Hepatocyte (in vitro differentiated cells): ENCODE measurements around the gene NDUFB3. TPM values are rescaled to one million over a fixed set of nuclear protein-coding genes. Genes with fewer than 3 reads are reported as not detected.
A peak's percentile ranks its signal among the peaks of the same experiment; 100 is the strongest.
"Not testable (repeated sequence)": the region's sequence is repeated elsewhere in the genome, so short reads cannot be mapped to it uniquely, and the experiment has no call there.

Experiments
- DNase-seq: peaks from one replicate; pipeline ENCODE4 v3.0.0-alpha.2; 2016; ENCODE audit warnings: low spot score
- H2AFZ ChIP-seq: fragments of 200-600 bp; sonication (generic); 2 replicates; pipeline ENCODE4 v1.6.0; 2016; ENCODE audit warnings: antibody characterized with exemption, mild to moderate bottlenecking
- H3K27ac ChIP-seq: fragments of 200-600 bp; sonication (generic); 2 replicates; pipeline ENCODE4 v1.5.1; 2016; ENCODE audit warnings: mild to moderate bottlenecking
- H3K27me3 ChIP-seq: fragments of 200-600 bp; sonication (generic); 2 replicates; pipeline ENCODE4 v1.6.1; 2016
- H3K36me3 ChIP-seq: fragments of 200-600 bp; sonication (generic); replicated peaks from 2 replicates; pipeline ENCODE4 v1.5.1; 2016; ENCODE audit warnings: low read depth; ENCODE audit not compliant: insufficient read depth
- H3K4me1 ChIP-seq: fragments of 200-600 bp; sonication (generic); 2 replicates; pipeline ENCODE4 v1.5.1; 2016; ENCODE audit warnings: mild to moderate bottlenecking, moderate library complexity; ENCODE audit not compliant: insufficient read depth
- H3K4me2 ChIP-seq: fragments of 200-600 bp; sonication (generic); 2 replicates; pipeline ENCODE4 v1.6.0; 2016
- H3K4me3 ChIP-seq: fragments of 200-600 bp; sonication (generic); 2 replicates; pipeline ENCODE4 v1.5.1; 2016; ENCODE audit warnings: mild to moderate bottlenecking
- H3K79me2 ChIP-seq: fragments of 200-600 bp; sonication (generic); 2 replicates; pipeline ENCODE4 v1.6.0; 2017; ENCODE audit warnings: mild to moderate bottlenecking
- H3K9me2 ChIP-seq: fragments of 200-600 bp; sonication (generic); replicated peaks from 2 replicates; pipeline ENCODE4 v1.6.0; 2017; ENCODE audit warnings: mild to moderate bottlenecking; ENCODE audit not compliant: insufficient read depth
- H3K9me3 ChIP-seq: fragments of 200-600 bp; sonication (generic); 2 replicates; pipeline ENCODE4 v1.5.1; 2016; ENCODE audit warnings: low read depth, mild to moderate bottlenecking
- H4K20me1 ChIP-seq: fragments of 200-600 bp; sonication (generic); 2 replicates; pipeline ENCODE4 v1.6.0; 2016; ENCODE audit warnings: mild to moderate bottlenecking; ENCODE audit not compliant: insufficient read depth, poor library complexity, severe bottlenecking
- EZH2 ChIP-seq: fragments of 200-600 bp; sonication (generic); IDR thresholded peaks from 2 replicates; pipeline ENCODE4 v1.6.1; 2016; ENCODE audit warnings: antibody characterized with exemption, mild to moderate bottlenecking, borderline replicate concordance
- EZH2phosphoT487 ChIP-seq: fragments of 200-600 bp; sonication (generic); IDR thresholded peaks from one replicate; pipeline ENCODE4 v1.6.1; 2018; ENCODE audit warnings: antibody characterized with exemption, mild to moderate bottlenecking, low read depth, moderate library complexity; ENCODE audit not compliant: unreplicated experiment, severe bottlenecking
- WGBS: methylation state at CpG from one replicate; pipeline ENCODE4 v1.1.6; 2016; ENCODE audit warnings: low lambda C conversion rate; ENCODE audit errors: missing lambda C conversion rate; 5-methylcytosine and 5-hydroxymethylcytosine counted together
- polyA plus RNA-seq: library from polyadenylated mRNA; unstranded; fragments of >200 nt; fragmentation: Nextera tagmentation; extraction: Ambion mirVana; gene quantifications from 2 replicates; pipeline ENCODE4 v1.2.1, GENCODE V29; 2016
- total RNA-seq: library from RNA; depleted of rRNA; stranded (reverse); fragments of >200 nt; gene quantifications from 2 replicates; pipeline ENCODE4 v1.2.3, GENCODE V29; 2014
- TF ChIP-seq, protein P1 (sequence below): fragments of 200-600 bp; sonication (generic); IDR thresholded peaks from 2 replicates; pipeline ENCODE4 v1.5.1; 2016; ENCODE audit warnings: antibody characterized with exemption, mild to moderate bottlenecking; ENCODE audit not compliant: poor library complexity

The NDUFB3 gene
- total RNA-seq: 83.0 and 96.2 TPM in 2 replicates
- polyA plus RNA-seq: 229 and 230 TPM in 2 replicates

GRCh38 chr2:201071479-201072200 lies at the start of gene NDUFB3, which contains the start of gene HYCC2:
TSS of gene NDUFB3 (plus strand) at chr2:201072001. CDS start at chr2:201078883, 6,882 bp downstream.
TSS of gene HYCC2 (minus strand) at chr2:201071671. CDS start at chr2:201024009, 47,662 bp downstream.
- no peaks in the 10 kb centered on the region for H3K36me3 ChIP-seq
- no peaks in the 10 kb centered on the region for H3K9me2 ChIP-seq
- no peaks in the 10 kb centered on the region for H3K27me3 ChIP-seq
- no peaks in the 10 kb centered on the region for H3K9me3 ChIP-seq
- no peak for TF ChIP-seq EZH2
- TF ChIP-seq, protein P1, sequence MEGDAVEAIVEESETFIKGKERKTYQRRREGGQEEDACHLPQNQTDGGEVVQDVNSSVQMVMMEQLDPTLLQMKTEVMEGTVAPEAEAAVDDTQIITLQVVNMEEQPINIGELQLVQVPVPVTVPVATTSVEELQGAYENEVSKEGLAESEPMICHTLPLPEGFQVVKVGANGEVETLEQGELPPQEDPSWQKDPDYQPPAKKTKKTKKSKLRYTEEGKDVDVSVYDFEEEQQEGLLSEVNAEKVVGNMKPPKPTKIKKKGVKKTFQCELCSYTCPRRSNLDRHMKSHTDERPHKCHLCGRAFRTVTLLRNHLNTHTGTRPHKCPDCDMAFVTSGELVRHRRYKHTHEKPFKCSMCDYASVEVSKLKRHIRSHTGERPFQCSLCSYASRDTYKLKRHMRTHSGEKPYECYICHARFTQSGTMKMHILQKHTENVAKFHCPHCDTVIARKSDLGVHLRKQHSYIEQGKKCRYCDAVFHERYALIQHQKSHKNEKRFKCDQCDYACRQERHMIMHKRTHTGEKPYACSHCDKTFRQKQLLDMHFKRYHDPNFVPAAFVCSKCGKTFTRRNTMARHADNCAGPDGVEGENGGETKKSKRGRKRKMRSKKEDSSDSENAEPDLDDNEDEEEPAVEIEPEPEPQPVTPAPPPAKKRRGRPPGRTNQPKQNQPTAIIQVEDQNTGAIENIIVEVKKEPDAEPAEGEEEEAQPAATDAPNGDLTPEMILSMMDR: peak; percentile 22
- peak; percentile 95 for DNase-seq
- peak within 1 kb of the TSS; percentile 82 for H3K4me2 ChIP-seq
- peaks cover 4% of the 10 kb centered on the region for H4K20me1 ChIP-seq
- H3K27ac ChIP-seq: peak within 1 kb of the TSS; percentile 91
- WGBS: 2% methylated on average over 33 of the region's 34 CpGs
- H3K4me1 ChIP-seq: peaks cover 21% of the 10 kb centered on the region
- peaks cover 75% of the 10 kb centered on the region for H3K79me2 ChIP-seq
- H3K4me3 ChIP-seq: peak within 1 kb of the TSS; percentile 50
- peak within 1 kb of the TSS; percentile 79 for H2AFZ ChIP-seq

GRCh38 chr2:201024518-201024917 lies 47.3 kb upstream of the NDUFB3 start:
- no peaks in the 10 kb centered on the region for H3K4me1 ChIP-seq
- TF ChIP-seq EZH2phosphoT487 (no peak), EZH2 (no peak)
- TF ChIP-seq, protein P1: no peak
- no peak overlapping the region for H3K27ac ChIP-seq
- no peaks in the 10 kb centered on the region for H3K9me2 ChIP-seq
- H3K4me3 ChIP-seq: no peak overlapping the region
- DNase-seq: no peak
- H3K27me3 ChIP-seq: no peaks in the 10 kb centered on the region
- no peak overlapping the region for H3K4me2 ChIP-seq
- H2AFZ ChIP-seq: no peak overlapping the region
- H3K36me3 ChIP-seq: no peaks in the 10 kb centered on the region
- no peaks in the 10 kb centered on the region for H4K20me1 ChIP-seq
- H3K9me3 ChIP-seq: no peaks in the 10 kb centered on the region
- H3K79me2 ChIP-seq: peaks cover 17% of the 10 kb centered on the region

DNA sequence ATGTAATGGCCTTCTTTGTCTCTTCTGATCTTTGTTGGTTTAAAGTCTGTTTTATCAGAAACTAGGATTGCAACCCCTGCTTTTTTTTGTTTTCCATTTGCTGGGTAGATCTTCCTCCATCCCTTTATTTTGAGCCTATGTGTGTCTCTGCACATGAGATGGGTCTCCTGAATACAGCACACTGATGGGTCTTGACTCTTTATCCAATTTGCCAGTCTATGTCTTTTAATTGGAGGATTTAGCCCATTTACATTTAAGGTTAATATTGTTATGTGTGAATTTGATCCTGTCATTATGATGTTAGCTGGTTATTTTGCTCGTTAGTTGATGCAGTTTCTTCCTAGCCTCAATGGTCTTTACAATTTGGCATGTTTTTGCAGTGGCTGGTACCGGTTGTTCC lies 37.4 kb upstream of the NDUFB3 start:
- H3K4me2 ChIP-seq, H3K4me1 ChIP-seq, H2AFZ ChIP-seq, H3K27ac ChIP-seq, H3K4me3 ChIP-seq, H3K27me3 ChIP-seq, DNase-seq, H3K9me3 ChIP-seq, H3K9me2 ChIP-seq, H4K20me1 ChIP-seq, H3K36me3 ChIP-seq: not testable (repeated sequence)
- peaks cover 12% of the 10 kb centered on the region for H3K79me2 ChIP-seq
- 93% methylated on average over 2 of the region's 2 CpGs for WGBS

GRCh38 chr2:201038361-201038760 lies 33.4 kb upstream of the NDUFB3 start:
- not testable (repeated sequence) for H3K9me3 ChIP-seq, H3K27me3 ChIP-seq, H3K36me3 ChIP-seq, H4K20me1 ChIP-seq, H3K4me3 ChIP-seq, H3K27ac ChIP-seq, H3K4me1 ChIP-seq, H3K9me2 ChIP-seq, H2AFZ ChIP-seq, H3K79me2 ChIP-seq, H3K4me2 ChIP-seq, DNase-seq
- 98% methylated on average over 4 of the region's 4 CpGs for WGBS
